ENCODE measurements around the gene NEDD8.

DNA sequence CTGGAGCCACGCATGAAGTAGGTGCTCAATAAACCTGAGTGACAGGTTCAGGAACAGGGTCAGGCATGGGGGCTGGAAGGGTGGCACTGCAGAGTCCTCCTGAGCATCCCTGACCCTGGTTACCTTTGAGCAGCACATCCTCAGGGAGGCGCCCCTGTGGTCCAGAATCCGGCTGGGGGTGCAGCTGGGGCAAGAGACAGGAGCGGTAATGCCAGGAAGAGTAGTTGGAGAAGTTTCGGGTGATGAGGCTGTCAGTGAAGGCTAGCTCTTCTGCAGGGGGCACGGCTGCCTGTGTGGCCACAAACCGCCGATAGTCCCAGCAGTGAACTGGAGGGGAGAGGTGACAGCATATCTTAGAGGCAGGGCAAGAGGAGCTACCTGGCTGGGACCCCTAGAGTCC, 37.2 kb upstream of the NEDD8 start:
- TF ChIP-seq CTCF (IDR thresholded peaks at IDR 0.05) (no peak), POLR2A (IDR thresholded peaks at IDR 0.05) (no peak), EP300 (IDR thresholded peaks at IDR 0.05) (no peak)
